Aorta (tissue), 5 donors: ENCODE measurements around the gene KPTN. TPM values are rescaled to one million over a fixed set of nuclear protein-coding genes. Genes with fewer than 3 reads are reported as not detected.

Source experiments
- ATAC-seq: fragments of 200-7000 bp; cut with Tn5 transposase; one replicate; pipeline ENCODE4 v1.9.1; 2022; ENCODE audit warnings: moderate library complexity; ENCODE audit not compliant: low FRiP score
- DNase-seq, 2 donors: peaks; one replicate each; pipeline ENCODE4 v3.0.0-alpha.2; 2020
- H3K27ac ChIP-seq, 2 donors: one replicate each; pipeline ENCODE4 v1.5.1; 2013; ENCODE audit warnings: low read length in 2 of 2, mild to moderate bottlenecking in 2 of 2, moderate library complexity in 2 of 2, control low read depth in 1 of 2, inconsistent platforms in 1 of 2, low read depth in 1 of 2
- H3K27me3 ChIP-seq, 2 donors: one replicate each; pipeline ENCODE4 v1.6.1; 2013; ENCODE audit warnings: control low read depth in 1 of 2, low read length in 1 of 2, mild to moderate bottlenecking in 1 of 2, moderate library complexity in 1 of 2; ENCODE audit not compliant: insufficient read depth in 2 of 2, control insufficient read depth in 1 of 2
- H3K36me3 ChIP-seq, 2 donors: one replicate each; pipeline ENCODE4 v1.6.1; 2013; ENCODE audit warnings: control low read depth in 1 of 2, low read length in 1 of 2, mild to moderate bottlenecking in 1 of 2; ENCODE audit not compliant: insufficient read depth in 2 of 2, control insufficient read depth in 1 of 2
- H3K4me1 ChIP-seq, 2 donors: one replicate each; pipeline ENCODE4 v1.6.1; 2013; ENCODE audit warnings: low read length in 2 of 2, control low read depth in 1 of 2, mild to moderate bottlenecking in 1 of 2, moderate library complexity in 1 of 2; ENCODE audit not compliant: insufficient read depth in 2 of 2, control insufficient read depth in 1 of 2
- H3K4me3 ChIP-seq, 2 donors: one replicate each; pipeline ENCODE4 v1.5.1; 2013; ENCODE audit warnings: low read length in 2 of 2, control low read depth in 1 of 2, mild to moderate bottlenecking in 1 of 2
- H3K9me3 ChIP-seq: one replicate; pipeline ENCODE4 v1.6.1; 2013; ENCODE audit warnings: mild to moderate bottlenecking, low read length; ENCODE audit not compliant: control insufficient read depth
- WGBS, 2 donors: extraction: QIAGEN DNeasy Blood & Tissue Kit; methylation state at CpG; one replicate each; pipeline ENCODE4 v1.1.7; 2013; 5-methylcytosine and 5-hydroxymethylcytosine counted together
- intact Hi-C, 2 donors: fragments of 100-400 bp; cut with DNase I; formaldehyde crosslinking; loops; one replicate each; pipeline versions ENCODE4 v1.14.2 to v1.15.0; 2022
- polyA plus RNA-seq, 2 donors: library from polyadenylated mRNA; stranded (reverse); fragments of 200-250 nt; gene quantifications; one replicate each; pipeline ENCODE4 v1.2.3, GENCODE V29; 2013
- total RNA-seq, 2 donors: library from RNA; stranded (reverse); fragmentation: NEBNext Ultra II Directional; extraction: Animal tissue kit (Norgen Biotek cat#: 25700); gene quantifications; one replicate each; pipeline ENCODE4 v1.2.1, GENCODE V29; 2021
- donor health status: healthy with polysubstance abuse.
- donor health status: Bipolar disorder and iron deficiency.
- donor health status: DM: no; HTN: no; CAD: no.
- donor health status: DM: no; HTN: no; CAD: no.
- donor health status: DM: yes; HTN: yes; CAD: no.

Gene KPTN
- total and polyA plus RNA-seq, 4 donors: 3.0 to 24.8 (median 8.3) TPM

DNA sequence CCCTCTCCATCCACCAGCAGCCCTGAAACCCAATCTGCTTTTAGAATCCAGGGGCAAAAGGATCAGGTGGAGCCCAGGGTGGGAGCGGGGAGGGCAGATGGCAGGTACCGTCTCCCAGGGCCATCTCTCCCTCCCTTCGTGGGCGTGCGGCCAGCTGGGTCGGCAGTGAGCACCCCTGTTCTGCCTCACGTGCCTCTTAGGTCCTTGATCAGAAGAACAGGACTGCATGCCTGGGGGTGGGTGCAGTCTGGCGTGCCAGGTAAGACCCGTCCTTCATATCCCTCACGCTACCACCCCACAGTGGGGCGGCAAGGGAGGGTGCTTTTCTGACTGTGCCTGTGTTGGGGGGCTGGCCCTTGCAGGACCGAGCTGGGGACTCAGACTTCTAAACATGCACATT lies 14.3 kb downstream of the KPTN start:
- no peak overlapping the region for H3K4me3 ChIP-seq
- no peaks in the 10 kb centered on the region for H3K4me1 ChIP-seq
- DNase-seq: no peak
- intact Hi-C loops: no loop called here
- WGBS, 2 donors: 12 to 19% methylated on average over 12 of the region's 12 CpGs
- no peaks in the 10 kb centered on the region for H3K36me3 ChIP-seq
- H3K9me3 ChIP-seq: no peaks in the 10 kb centered on the region
- ATAC-seq: no peak
- no peaks in the 10 kb centered on the region for H3K27me3 ChIP-seq
- no peak overlapping the region for H3K27ac ChIP-seq

DNA sequence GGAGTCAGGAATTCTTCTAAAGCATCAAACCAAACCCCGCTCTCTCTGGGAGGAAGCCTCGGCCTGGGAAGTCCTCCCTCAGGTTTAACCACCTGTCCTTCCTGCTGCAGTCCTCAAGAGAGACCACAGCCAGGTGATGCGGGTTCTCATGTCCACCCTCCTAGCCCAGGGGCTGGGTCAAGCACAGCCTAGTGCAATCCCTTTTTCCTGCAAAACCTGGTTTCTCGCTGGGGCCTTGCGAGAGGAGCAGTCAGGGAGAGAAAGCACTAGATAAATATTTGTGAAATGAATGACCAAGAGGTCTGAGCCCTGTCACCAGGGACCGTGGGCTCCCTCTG lies 14.7 kb downstream of the KPTN start:
- no peak overlapping the region for H3K27ac ChIP-seq

GRCh38 chr19:47467914-47468313 lies 16.1 kb downstream of the KPTN start:
- DNase-seq (no peak), ATAC-seq (no peak)
- no peaks in the 10 kb centered on the region for H3K27me3 ChIP-seq
- 42 to 43% methylated on average over 9 of the region's 9 CpGs for WGBS, 2 donors
- no peaks in the 10 kb centered on the region for H3K9me3 ChIP-seq
- intact Hi-C loops: no loop called here
- no peaks in the 10 kb centered on the region for H3K4me1 ChIP-seq
- no peak overlapping the region for H3K4me3 ChIP-seq
- no peaks in the 10 kb centered on the region for H3K36me3 ChIP-seq
- no peak overlapping the region for H3K27ac ChIP-seq

More for the DNA sequence above, 14.7 kb downstream of the KPTN start:
- WGBS, 2 donors: 11 to 14% methylated on average over 6 of the region's 6 CpGs
- ATAC-seq: no peak
- intact Hi-C loops: no loop called here
- Histone ChIP-seq H3K9me3 (no peaks in the 10 kb centered on the region), H3K27me3 (no peaks in the 10 kb centered on the region), H3K36me3 (no peaks in the 10 kb centered on the region), H3K4me1 (no peaks in the 10 kb centered on the region), H3K4me3 (no peak overlapping the region)
- DNase-seq: no peak

- 87% methylated on average over 27 of the region's 27 CpGs for WGBS, 2 donors
- DNase-seq (no peak), ATAC-seq (no peak)
- intact Hi-C loops: no loop called here
- H3K36me3 ChIP-seq: no peaks in the 10 kb centered on the region
- H3K4me1 ChIP-seq: no peaks in the 10 kb centered on the region
- no peak overlapping the region for H3K4me3 ChIP-seq
- no peak overlapping the region for H3K27ac ChIP-seq
- no peaks in the 10 kb centered on the region for H3K9me3 ChIP-seq
- no peaks in the 10 kb centered on the region for H3K27me3 ChIP-seq
These were observed 18.1 kb downstream of the KPTN start for GRCh38 chr19:47465957-47466356.

DNA sequence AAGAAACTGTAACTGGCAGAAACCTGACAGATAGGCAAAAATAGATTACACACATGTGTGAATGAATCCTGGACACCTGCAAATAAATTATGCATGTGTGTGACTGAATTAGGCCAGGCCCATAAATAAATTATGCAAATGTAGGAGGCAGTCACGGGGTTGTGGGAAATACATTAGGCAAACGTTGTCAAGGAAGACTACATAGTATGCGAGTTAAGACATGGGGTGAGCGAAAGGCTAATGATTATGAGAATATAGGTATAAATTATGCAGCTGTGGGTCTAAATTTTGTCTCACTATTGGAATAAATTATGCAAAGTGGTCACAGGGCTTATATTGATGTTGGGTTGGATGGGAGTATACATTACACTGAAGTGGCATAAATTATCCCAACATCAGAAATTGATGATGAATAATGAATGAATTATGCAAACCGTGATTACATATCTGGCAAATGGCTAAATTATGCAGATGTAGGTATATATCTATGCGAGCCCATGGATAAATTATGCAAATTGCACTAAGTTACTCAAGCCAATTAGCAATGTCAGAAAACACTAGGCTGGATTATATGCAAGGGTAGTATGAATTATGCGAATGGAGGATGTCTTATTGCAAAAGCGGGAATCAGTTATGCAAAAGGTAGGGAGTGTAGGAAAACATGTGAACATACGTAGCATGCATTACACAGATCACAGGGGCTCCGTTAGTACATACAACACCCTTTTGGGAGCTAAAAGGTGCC lies 19.2 kb downstream of the KPTN start:
- 72 to 76% methylated on average over 10 of the region's 10 CpGs for WGBS, 2 donors
- Histone ChIP-seq H3K27me3 (no peaks in the 10 kb centered on the region), H3K27ac (no peak overlapping the region), H3K4me1 (no peaks in the 10 kb centered on the region), H3K4me3 (no peak overlapping the region), H3K9me3 (no peaks in the 10 kb centered on the region), H3K36me3 (no peaks in the 10 kb centered on the region)
- ATAC-seq: no peak
- no peak for DNase-seq
- intact Hi-C loops: no loop called here

- Histone ChIP-seq H3K36me3 (no peaks in the 10 kb centered on the region), H3K4me1 (no peaks in the 10 kb centered on the region), H3K27ac (no peak overlapping the region), H3K27me3 (no peaks in the 10 kb centered on the region), H3K4me3 (no peak overlapping the region), H3K9me3 (no peaks in the 10 kb centered on the region)
- WGBS, 2 donors: 70 to 81% methylated on average over 5 of the region's 5 CpGs
- ATAC-seq (no peak), DNase-seq (no peak)
- intact Hi-C loops: no loop called here
These were observed 22.1 kb downstream of the KPTN start for GRCh38 chr19:47461876-47462275.

- Histone ChIP-seq H3K27me3 (no peaks in the 10 kb centered on the region), H3K4me1 (no peaks in the 10 kb centered on the region), H3K9me3 (peaks cover 4% of the 10 kb centered on the region), H3K36me3 (no peaks in the 10 kb centered on the region), H3K27ac (no peak overlapping the region), H3K4me3 (no peak overlapping the region)
- no peak for ATAC-seq
- no peak for DNase-seq
- intact Hi-C loops: no loop called here
- WGBS, 2 donors: 86% methylated on average over 13 to 14 of the region's 14 CpGs
These were observed 24.5 kb downstream of the KPTN start for GRCh38 chr19:47459477-47459876.

DNA sequence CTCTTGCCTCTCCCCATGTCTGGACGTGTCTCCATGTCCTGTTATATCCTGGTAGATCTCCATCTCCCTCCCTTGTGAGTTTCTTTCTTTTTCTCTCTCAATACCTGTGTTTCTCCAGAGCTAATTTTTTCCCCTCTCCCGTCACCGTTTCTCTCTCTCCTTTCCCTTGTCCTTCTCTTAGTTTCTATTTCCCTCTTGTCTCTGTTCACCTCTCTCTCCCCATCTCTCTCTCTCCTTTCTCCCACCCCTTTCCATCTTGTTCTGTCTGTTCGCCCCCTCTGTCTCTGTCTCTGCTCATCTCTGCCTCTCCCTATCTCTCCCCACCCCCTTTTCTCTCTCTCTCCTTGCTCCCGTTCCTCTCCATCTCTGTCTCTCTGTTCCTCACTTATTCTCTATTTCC lies 25.3 kb downstream of the KPTN start:
- no peaks in the 10 kb centered on the region for H3K4me1 ChIP-seq
- H3K27ac ChIP-seq: no peak overlapping the region
- H3K4me3 ChIP-seq: no peak overlapping the region
- H3K27me3 ChIP-seq: no peaks in the 10 kb centered on the region
- no peaks in the 10 kb centered on the region for H3K36me3 ChIP-seq
- DNase-seq (no peak), ATAC-seq (no peak)
- 30% methylated on average over 5 of the region's 5 CpGs for WGBS, 2 donors
- peaks cover 4% of the 10 kb centered on the region for H3K9me3 ChIP-seq
- intact Hi-C loops: no loop called here

- WGBS, 2 donors: 24 to 27% methylated on average over 74 to 77 of the region's 77 CpGs
- H3K9me3 ChIP-seq: peaks cover 4% of the 10 kb centered on the region
- H3K4me1 ChIP-seq: no peaks in the 10 kb centered on the region
- H3K36me3 ChIP-seq: no peaks in the 10 kb centered on the region
- intact Hi-C loops: no loop called here
- no peak overlapping the region for H3K27ac ChIP-seq
- no peak for DNase-seq
- ATAC-seq: no peak
- no peak overlapping the region for H3K4me3 ChIP-seq
- no peaks in the 10 kb centered on the region for H3K27me3 ChIP-seq
These were observed 27.1 kb downstream of the KPTN start for GRCh38 chr19:47456721-47457474.
